HEK293 (cell line): Measurements from ENCODE around the gene EZH2.

Experiments used
- GLIS2 ChIP-seq: fragments of 450-650 bp; formaldehyde crosslinking; IDR thresholded peaks from 2 replicates; pipeline ENCODE4 v1.5.1; 2016; ENCODE audit warnings: missing biosample characterization, missing genetic modification characterization
- HOXA7 ChIP-seq: sonication (generic); formaldehyde crosslinking; IDR thresholded peaks from 2 replicates; pipeline ENCODE4 v1.8.1; 2022; ENCODE audit warnings: missing genetic modification reagents, borderline replicate concordance
- HOXD13 ChIP-seq: sonication (generic); formaldehyde crosslinking; IDR thresholded peaks from 2 replicates; pipeline ENCODE4 v1.8.0; 2022; ENCODE audit warnings: missing genetic modification reagents, borderline replicate concordance
- KLF7 ChIP-seq: fragments of 450-650 bp; formaldehyde crosslinking; IDR thresholded peaks from 2 replicates; pipeline ENCODE4 v1.5.1; 2016; ENCODE audit warnings: missing biosample characterization, missing genetic modification characterization, borderline replicate concordance
- PRDM2 ChIP-seq: fragments of 450-650 bp; formaldehyde crosslinking; IDR thresholded peaks from 2 replicates; pipeline ENCODE4 v1.5.1; 2016; ENCODE audit warnings: missing biosample characterization, missing genetic modification characterization, borderline replicate concordance
- TCF7L2 ChIP-seq: IDR thresholded peaks from 2 replicates; pipeline ENCODE4 v1.6.1; 2011; ENCODE audit warnings: low read depth, mild to moderate bottlenecking, inconsistent platforms, low read length, moderate library complexity, borderline replicate concordance
- TRIM28 ChIP-seq: IDR thresholded peaks from 2 replicates; pipeline ENCODE4 v1.6.1; 2011; ENCODE audit warnings: low read length, control low read depth, borderline replicate concordance
- ZNF121 ChIP-seq: fragments of 450-650 bp; formaldehyde crosslinking; IDR thresholded peaks from 2 replicates; pipeline ENCODE4 v1.5.1; 2016; ENCODE audit warnings: missing biosample characterization, missing genetic modification characterization
- ZNF140 ChIP-seq: fragments of 450-650 bp; formaldehyde crosslinking; IDR thresholded peaks from 2 replicates; pipeline ENCODE4 v1.5.1; 2016; ENCODE audit warnings: missing biosample characterization, missing genetic modification characterization
- ZNF155 ChIP-seq: fragments of 450-650 bp; formaldehyde crosslinking; IDR thresholded peaks from 2 replicates; pipeline ENCODE4 v1.5.1; 2016; ENCODE audit warnings: missing biosample characterization, missing genetic modification characterization
- ZNF174 ChIP-seq: fragments of 450-650 bp; formaldehyde crosslinking; IDR thresholded peaks from 2 replicates; pipeline ENCODE4 v1.5.0; 2017; ENCODE audit warnings: missing biosample characterization, mild to moderate bottlenecking, missing genetic modification characterization
- ZNF239 ChIP-seq: fragments of 450-650 bp; formaldehyde crosslinking; IDR thresholded peaks from 2 replicates; pipeline ENCODE4 v1.5.1; 2016; ENCODE audit warnings: missing biosample characterization, missing genetic modification characterization
- ZNF311 ChIP-seq: fragments of 450-650 bp; formaldehyde crosslinking; IDR thresholded peaks from 2 replicates; pipeline ENCODE4 v1.5.1; 2017; ENCODE audit warnings: missing biosample characterization, missing genetic modification characterization, borderline replicate concordance
- ZNF48 ChIP-seq: fragments of 450-650 bp; formaldehyde crosslinking; IDR thresholded peaks from 2 replicates; pipeline ENCODE4 v1.5.1; 2016; ENCODE audit warnings: missing biosample characterization, missing genetic modification characterization
- ZNF510 ChIP-seq: fragments of 450-650 bp; formaldehyde crosslinking; IDR thresholded peaks from 2 replicates; pipeline ENCODE4 v1.5.1; 2018; ENCODE audit warnings: mild to moderate bottlenecking, missing genetic modification characterization, missing biosample characterization; ENCODE audit not compliant: insufficient replicate concordance
- ZNF548 ChIP-seq: fragments of 450-650 bp; formaldehyde crosslinking; IDR thresholded peaks from 2 replicates; pipeline ENCODE4 v1.5.1; 2016; ENCODE audit warnings: missing biosample characterization, missing genetic modification characterization
- ZNF555 ChIP-seq: fragments of 450-650 bp; formaldehyde crosslinking; conservative IDR thresholded peaks from 2 replicates; pipeline ENCODE4 v1.5.1; 2017; ENCODE audit warnings: missing biosample characterization, mild to moderate bottlenecking, missing genetic modification characterization, inconsistent platforms
- ZNF664 ChIP-seq: fragments of 450-650 bp; formaldehyde crosslinking; IDR thresholded peaks from 2 replicates; pipeline ENCODE4 v1.5.1; 2016; ENCODE audit warnings: missing biosample characterization, missing genetic modification characterization
- ZNF704 ChIP-seq: fragments of 450-650 bp; formaldehyde crosslinking; IDR thresholded peaks from 2 replicates; pipeline ENCODE4 v1.5.1; 2016; ENCODE audit warnings: missing biosample characterization, missing genetic modification characterization
- ZNF76 ChIP-seq: fragments of 450-650 bp; formaldehyde crosslinking; IDR thresholded peaks from 2 replicates; pipeline ENCODE4; 2016; ENCODE audit warnings: low read depth, missing biosample characterization, missing genetic modification characterization, borderline replicate concordance
- ZSCAN30 ChIP-seq: fragments of 450-650 bp; IDR thresholded peaks from 2 replicates; pipeline ENCODE4 v1.5.1; 2018; ENCODE audit warnings: missing biosample characterization, mild to moderate bottlenecking, missing genetic modification characterization, moderate library complexity
- TF ChIP-seq, protein P1 (sequence below): fragments of 450-650 bp; formaldehyde crosslinking; IDR thresholded peaks from 2 replicates; pipeline ENCODE4 v1.5.1; 2016; ENCODE audit warnings: missing biosample characterization, missing genetic modification characterization
- TF ChIP-seq, protein P2 (sequence below): fragments of 450-650 bp; formaldehyde crosslinking; IDR thresholded peaks from 2 replicates; pipeline ENCODE4 v1.5.1; 2017; ENCODE audit warnings: missing biosample characterization, missing genetic modification characterization
- TF ChIP-seq, protein P3 (sequence below): fragments of 450-650 bp; formaldehyde crosslinking; IDR thresholded peaks from 2 replicates; pipeline ENCODE4 v1.5.1; 2016; ENCODE audit warnings: missing biosample characterization, missing genetic modification characterization

Gene EZH2

GRCh38 chr7:148773334-148773733, 110.8 kb downstream of the EZH2 start (continued):
- TF ChIP-seq PRDM2 (tag by site-specific recombination): no peak
- TF ChIP-seq ZNF121: no peak
- no peak for TF ChIP-seq ZNF664 (tag by site-specific recombination)
- no peak for TF ChIP-seq ZNF555 (tag by site-specific recombination)
- TF ChIP-seq ZNF510 (tag by site-specific recombination): no peak
- TF ChIP-seq ZSCAN30 (tag by site-specific recombination): 0 out of 2 replicates have a peak, but pooled peaks have one; percentile 41
- no peak for TF ChIP-seq ZNF155 (tag by site-specific recombination)
- no peak for TF ChIP-seq HOXD13 (CRISPR knock-in tag)
- TF ChIP-seq, protein P1, sequence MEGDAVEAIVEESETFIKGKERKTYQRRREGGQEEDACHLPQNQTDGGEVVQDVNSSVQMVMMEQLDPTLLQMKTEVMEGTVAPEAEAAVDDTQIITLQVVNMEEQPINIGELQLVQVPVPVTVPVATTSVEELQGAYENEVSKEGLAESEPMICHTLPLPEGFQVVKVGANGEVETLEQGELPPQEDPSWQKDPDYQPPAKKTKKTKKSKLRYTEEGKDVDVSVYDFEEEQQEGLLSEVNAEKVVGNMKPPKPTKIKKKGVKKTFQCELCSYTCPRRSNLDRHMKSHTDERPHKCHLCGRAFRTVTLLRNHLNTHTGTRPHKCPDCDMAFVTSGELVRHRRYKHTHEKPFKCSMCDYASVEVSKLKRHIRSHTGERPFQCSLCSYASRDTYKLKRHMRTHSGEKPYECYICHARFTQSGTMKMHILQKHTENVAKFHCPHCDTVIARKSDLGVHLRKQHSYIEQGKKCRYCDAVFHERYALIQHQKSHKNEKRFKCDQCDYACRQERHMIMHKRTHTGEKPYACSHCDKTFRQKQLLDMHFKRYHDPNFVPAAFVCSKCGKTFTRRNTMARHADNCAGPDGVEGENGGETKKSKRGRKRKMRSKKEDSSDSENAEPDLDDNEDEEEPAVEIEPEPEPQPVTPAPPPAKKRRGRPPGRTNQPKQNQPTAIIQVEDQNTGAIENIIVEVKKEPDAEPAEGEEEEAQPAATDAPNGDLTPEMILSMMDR (tag by site-specific recombination): no peak
- TF ChIP-seq KLF7 (tag by site-specific recombination): no peak
- no peak for TF ChIP-seq ZNF311
- TF ChIP-seq, protein P2, sequence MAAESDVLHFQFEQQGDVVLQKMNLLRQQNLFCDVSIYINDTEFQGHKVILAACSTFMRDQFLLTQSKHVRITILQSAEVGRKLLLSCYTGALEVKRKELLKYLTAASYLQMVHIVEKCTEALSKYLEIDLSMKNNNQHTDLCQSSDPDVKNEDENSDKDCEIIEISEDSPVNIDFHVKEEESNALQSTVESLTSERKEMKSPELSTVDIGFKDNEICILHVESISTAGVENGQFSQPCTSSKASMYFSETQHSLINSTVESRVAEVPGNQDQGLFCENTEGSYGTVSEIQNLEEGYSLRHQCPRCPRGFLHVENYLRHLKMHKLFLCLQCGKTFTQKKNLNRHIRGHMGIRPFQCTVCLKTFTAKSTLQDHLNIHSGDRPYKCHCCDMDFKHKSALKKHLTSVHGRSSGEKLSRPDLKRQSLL (tag by site-specific recombination): no peak
- no peak for TF ChIP-seq HOXA7 (CRISPR knock-in tag)
- no peak for TF ChIP-seq GLIS2 (tag by site-specific recombination)
- no peak for TF ChIP-seq ZNF548 (tag by site-specific recombination)
- no peak for TF ChIP-seq ZNF174 (tag by site-specific recombination)
- TF ChIP-seq, protein P3, sequence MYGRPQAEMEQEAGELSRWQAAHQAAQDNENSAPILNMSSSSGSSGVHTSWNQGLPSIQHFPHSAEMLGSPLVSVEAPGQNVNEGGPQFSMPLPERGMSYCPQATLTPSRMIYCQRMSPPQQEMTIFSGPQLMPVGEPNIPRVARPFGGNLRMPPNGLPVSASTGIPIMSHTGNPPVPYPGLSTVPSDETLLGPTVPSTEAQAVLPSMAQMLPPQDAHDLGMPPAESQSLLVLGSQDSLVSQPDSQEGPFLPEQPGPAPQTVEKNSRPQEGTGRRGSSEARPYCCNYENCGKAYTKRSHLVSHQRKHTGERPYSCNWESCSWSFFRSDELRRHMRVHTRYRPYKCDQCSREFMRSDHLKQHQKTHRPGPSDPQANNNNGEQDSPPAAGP (tag by site-specific recombination): peak; percentile 39
- TF ChIP-seq TRIM28: peak; percentile 67; the same call in 1 of the 2 replicates
- TF ChIP-seq ZNF704 (tag by site-specific recombination): no peak
- TF ChIP-seq ZNF140: no peak
- no peak for TF ChIP-seq ZNF239 (tag by site-specific recombination)
- no peak for TF ChIP-seq ZNF76 (tag by site-specific recombination)
- no peak for TF ChIP-seq ZNF48 (tag by site-specific recombination)
- no peak for TF ChIP-seq TCF7L2
- TF ChIP-seq, all 188 proteins: peak for 28
